Measurements from ENCODE around the gene AUP1. TPM values are rescaled to one million over a fixed set of nuclear protein-coding genes. Genes with fewer than 3 reads are reported as not detected.

The AUP1 gene
- total RNA-seq, 2 donors from 2014 or later = 101 to 124 TPM

- Histone ChIP-seq H3K4me1 (replicated peaks) (no peaks in the 10 kb centered on the region), H3K36me3 (no peaks in the 10 kb centered on the region), H3K4me3 (no peak overlapping the region), H3K27me3 (replicated peaks; ENCODE audit: insufficient read depth) (no peaks in the 10 kb centered on the region), H3K27ac (no peak overlapping the region), H3K9me3 (no peaks in the 10 kb centered on the region)
- TF ChIP-seq POLR2A (IDR thresholded peaks at IDR 0.05) = no peak
- TF ChIP-seq CTCF (IDR thresholded peaks at IDR 0.05) = no peak
- TF ChIP-seq POLR2AphosphoS5 (IDR thresholded peaks at IDR 0.05) = no peak
- intact Hi-C loops (cut with DNase I) = no loop called here
- no peak for DNase-seq (ENCODE audit: low spot score)
- WGBS = 73% methylated on average over 1 of the region's 1 CpG
Measured at GRCh38 chr2:74569686-74570085, 40.2 kb upstream of the AUP1 start.

- DNase-seq (ENCODE audit: low spot score) = no peak
- Histone ChIP-seq H3K4me1 (replicated peaks) (no peaks in the 10 kb centered on the region), H3K27me3 (replicated peaks; ENCODE audit: insufficient read depth) (no peaks in the 10 kb centered on the region), H3K36me3 (no peaks in the 10 kb centered on the region), H3K9me3 (no peaks in the 10 kb centered on the region), H3K27ac (no peak overlapping the region), H3K4me3 (no peak overlapping the region)
- TF ChIP-seq POLR2A (IDR thresholded peaks at IDR 0.05) (no peak), POLR2AphosphoS5 (IDR thresholded peaks at IDR 0.05) (no peak), CTCF (IDR thresholded peaks at IDR 0.05) (no peak)
- WGBS = 43% methylated on average over 5 of the region's 5 CpGs
- intact Hi-C loops (cut with DNase I) = no loop called here
Measured at GRCh38 chr2:74567881-74568280, 38.4 kb upstream of the AUP1 start.

- no peak for DNase-seq (ENCODE audit: low spot score)
- H3K9me3 ChIP-seq = no peaks in the 10 kb centered on the region
- no peaks in the 10 kb centered on the region for H3K27me3 ChIP-seq (replicated peaks; ENCODE audit: insufficient read depth)
- intact Hi-C loops (cut with DNase I) = no loop called here
- no peak overlapping the region for H3K27ac ChIP-seq
- H3K4me1 ChIP-seq (replicated peaks) = no peaks in the 10 kb centered on the region
- H3K36me3 ChIP-seq = no peaks in the 10 kb centered on the region
- no peak overlapping the region for H3K4me3 ChIP-seq
- TF ChIP-seq POLR2A (IDR thresholded peaks at IDR 0.05) (no peak), POLR2AphosphoS5 (IDR thresholded peaks at IDR 0.05) (no peak), CTCF (IDR thresholded peaks at IDR 0.05) (no peak)
Measured at GRCh38 chr2:74566754-74567085, 37.2 kb upstream of the AUP1 start.

DNA sequence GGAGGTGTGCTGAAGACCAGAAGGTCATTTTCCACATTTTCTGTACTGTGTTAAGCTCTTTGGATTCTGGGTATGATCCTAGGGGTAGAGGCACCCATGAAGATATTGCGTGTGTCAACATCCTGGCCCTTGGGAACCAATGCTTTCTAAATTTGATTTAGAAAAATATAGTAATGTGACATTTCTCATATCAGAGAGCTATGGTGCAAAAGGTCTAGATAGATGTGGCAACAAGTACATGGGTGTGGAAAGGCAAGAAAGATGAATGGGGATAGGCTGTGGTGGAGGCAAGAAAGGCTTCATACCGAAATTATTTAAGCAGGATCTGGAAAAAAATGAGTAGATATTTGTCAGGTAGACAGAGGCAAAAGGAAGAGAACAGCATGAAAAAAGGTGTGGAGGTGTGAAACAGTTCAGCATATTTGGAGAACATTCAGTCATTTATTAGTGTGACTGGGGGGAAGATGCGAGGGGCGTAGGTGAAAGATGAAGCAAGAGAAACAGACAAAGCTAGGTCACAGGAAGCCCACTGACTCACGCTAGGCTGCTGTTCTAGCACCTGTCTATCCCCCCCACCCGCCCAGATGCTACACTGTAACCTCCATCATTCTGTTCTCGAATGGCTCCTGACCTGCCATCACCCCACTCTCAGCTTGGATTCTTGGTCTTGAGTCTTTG, 36.7 kb upstream of the AUP1 start:
- Histone ChIP-seq H3K27me3 (replicated peaks; ENCODE audit: insufficient read depth) (no peaks in the 10 kb centered on the region), H3K27ac (no peak overlapping the region), H3K4me1 (replicated peaks) (no peaks in the 10 kb centered on the region), H3K9me3 (no peaks in the 10 kb centered on the region), H3K4me3 (no peak overlapping the region), H3K36me3 (no peaks in the 10 kb centered on the region)
- WGBS = 73% methylated on average over 7 of the region's 7 CpGs
- intact Hi-C loops (cut with DNase I) = no loop called here
- no peak for DNase-seq (ENCODE audit: low spot score)
- no peak for TF ChIP-seq POLR2AphosphoS5 (IDR thresholded peaks at IDR 0.05)
- TF ChIP-seq POLR2A (IDR thresholded peaks at IDR 0.05) = no peak
- TF ChIP-seq CTCF (IDR thresholded peaks at IDR 0.05) = no peak

DNA sequence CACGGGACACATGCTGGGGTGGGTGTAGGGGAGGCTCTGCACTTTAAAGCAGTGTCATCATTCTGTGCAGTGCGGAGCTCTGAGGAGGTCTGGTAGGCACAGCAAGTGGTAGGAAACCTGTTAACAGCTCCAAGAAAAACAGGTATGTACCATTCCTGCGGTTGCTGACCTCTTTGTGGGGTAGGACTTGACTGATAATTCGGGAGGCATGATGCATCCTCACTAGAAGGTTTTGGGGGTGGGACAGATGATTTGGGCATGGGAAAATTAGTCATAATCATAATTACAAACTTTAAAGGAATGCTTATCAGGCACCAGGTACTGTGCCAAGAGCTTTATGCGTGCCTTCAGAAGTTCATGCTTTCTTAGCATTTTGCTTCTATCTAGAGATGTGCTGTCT, 34.7 kb upstream of the AUP1 start:
- 74% methylated on average over 5 of the region's 5 CpGs for WGBS
- Histone ChIP-seq H3K4me3 (no peak overlapping the region), H3K36me3 (no peaks in the 10 kb centered on the region), H3K4me1 (replicated peaks) (no peaks in the 10 kb centered on the region), H3K27ac (no peak overlapping the region), H3K9me3 (no peaks in the 10 kb centered on the region), H3K27me3 (replicated peaks; ENCODE audit: insufficient read depth) (no peaks in the 10 kb centered on the region)
- intact Hi-C loops (cut with DNase I) = no loop called here
- TF ChIP-seq POLR2A (IDR thresholded peaks at IDR 0.05) = no peak
- no peak for TF ChIP-seq POLR2AphosphoS5 (IDR thresholded peaks at IDR 0.05)
- DNase-seq (ENCODE audit: low spot score) = no peak
